ENCODE results near the gene MAGEE2. TPM values are rescaled to one million over a fixed set of nuclear protein-coding genes. Genes with fewer than 3 reads are reported as not detected.
"Not testable (repeated sequence)": the region's sequence is repeated elsewhere in the genome, so short reads cannot be mapped to it uniquely, and the experiment has no call there.

MAGEE2 gene, protein sequence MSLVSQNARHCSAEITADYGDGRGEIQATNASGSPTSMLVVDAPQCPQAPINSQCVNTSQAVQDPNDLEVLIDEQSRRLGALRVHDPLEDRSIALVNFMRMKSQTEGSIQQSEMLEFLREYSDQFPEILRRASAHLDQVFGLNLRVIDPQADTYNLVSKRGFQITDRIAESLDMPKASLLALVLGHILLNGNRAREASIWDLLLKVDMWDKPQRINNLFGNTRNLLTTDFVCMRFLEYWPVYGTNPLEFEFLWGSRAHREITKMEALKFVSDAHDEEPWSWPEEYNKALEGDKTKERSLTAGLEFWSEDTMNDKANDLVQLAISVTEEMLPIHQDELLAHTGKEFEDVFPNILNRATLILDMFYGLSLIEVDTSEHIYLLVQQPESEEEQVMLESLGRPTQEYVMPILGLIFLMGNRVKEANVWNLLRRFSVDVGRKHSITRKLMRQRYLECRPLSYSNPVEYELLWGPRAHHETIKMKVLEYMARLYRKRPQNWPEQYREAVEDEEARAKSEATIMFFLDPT
- total RNA-seq, result not detected
- long read RNA-seq, result 0 reads

DNA sequence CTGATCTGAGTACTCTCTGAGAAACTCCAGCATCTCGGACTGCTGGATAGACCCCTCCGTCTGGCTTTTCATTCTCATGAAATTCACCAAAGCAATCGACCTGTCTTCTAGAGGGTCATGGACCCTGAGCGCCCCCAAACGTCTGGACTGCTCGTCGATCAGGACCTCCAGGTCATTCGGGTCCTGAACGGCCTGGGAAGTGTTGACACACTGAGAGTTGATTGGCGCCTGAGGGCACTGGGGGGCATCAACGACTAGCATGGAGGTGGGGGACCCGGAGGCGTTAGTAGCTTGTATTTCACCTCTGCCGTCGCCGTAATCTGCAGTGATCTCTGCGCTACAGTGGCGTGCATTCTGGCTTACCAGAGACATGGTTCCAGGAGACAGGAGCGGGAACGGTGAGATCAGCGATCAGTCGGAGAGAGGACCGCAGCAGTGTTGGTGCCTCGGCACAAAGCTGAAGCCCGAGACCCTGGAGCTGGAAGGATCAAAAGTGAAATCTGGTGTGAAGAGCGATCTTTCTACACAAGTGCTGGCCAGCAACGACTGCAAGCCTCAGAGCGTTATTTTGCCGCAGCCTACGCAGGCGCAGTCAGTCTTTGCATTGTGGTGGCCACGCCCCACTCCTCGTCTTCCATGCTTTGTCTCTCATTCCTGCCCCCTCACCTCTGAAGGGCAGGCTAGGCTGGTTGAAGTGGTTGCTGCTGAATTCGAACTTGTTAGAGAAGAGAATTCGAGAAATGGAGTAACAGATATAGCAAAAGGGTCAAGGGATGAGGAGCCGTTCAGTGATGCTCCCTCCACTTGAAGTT is at the start of gene MAGEE2:
TSS of gene MAGEE2 (minus strand) at position 575 of the 812 bp plus-strand sequence. CDS start at position 372, 203 bp downstream.
- intact Hi-C loops (cut with DNase I), result no loop called here
- DNase-seq (ENCODE audit: low spot score), result no peak

DNA sequence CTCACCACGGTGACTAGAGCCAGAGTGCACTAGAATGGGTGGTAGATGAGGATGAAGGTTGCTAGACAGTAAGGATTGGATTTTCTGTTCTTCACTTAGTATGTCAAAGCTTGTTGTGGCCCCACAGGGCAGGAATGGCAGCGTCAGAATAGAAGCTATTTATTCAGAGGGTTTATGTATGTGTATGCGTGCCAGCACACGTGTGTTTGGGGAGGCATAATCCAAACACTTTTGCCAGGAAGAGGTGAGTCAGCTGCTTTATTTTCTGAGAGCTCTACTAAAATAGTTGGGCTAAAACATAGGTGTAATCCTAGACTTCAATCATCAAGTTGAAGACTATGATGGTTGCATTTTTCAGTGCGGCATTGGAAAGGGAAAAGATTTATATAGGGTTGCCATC is 1.2 kb upstream of the MAGEE2 start:
- DNase-seq (ENCODE audit: low spot score), result no peak
- intact Hi-C loops (cut with DNase I), result no loop called here

GRCh38 chrX:75781611-75782010 is 3.4 kb downstream of the MAGEE2 start:
- DNase-seq (ENCODE audit: low spot score), result no peak

GRCh38 chrX:75768063-75768462 is 17.0 kb downstream of the MAGEE2 start:
- DNase-seq (ENCODE audit: low spot score); intact Hi-C loops (cut with DNase I): not testable (repeated sequence)

More at GRCh38 chrX:75781611-75782010, 3.4 kb downstream of the MAGEE2 start:
- intact Hi-C loops (cut with DNase I), result no loop called here

- no peak for DNase-seq (ENCODE audit: low spot score)
- intact Hi-C loops (cut with DNase I), result no loop called here
Observed at GRCh38 chrX:75748431-75748830, 36.6 kb downstream of the MAGEE2 start.

- DNase-seq (ENCODE audit: low spot score), result no peak
- intact Hi-C loops (cut with DNase I), result no loop called here
Observed at GRCh38 chrX:75746891-75747639, 38.0 kb downstream of the MAGEE2 start.

All from cardiac septum (tissue), 1 donor.